ENCODE results near the gene TSC22D1.
"Not testable (repeated sequence)": the region's sequence is repeated elsewhere in the genome, so short reads cannot be mapped to it uniquely, and the experiment has no call there.

Gene TSC22D1

GRCh38 chr13:44546164-44546563, 30.0 kb downstream of the TSC22D1 start:
- Mint-ChIP-seq H3K4me3 (no peak overlapping the region), H3K36me3 (no peaks in the 10 kb centered on the region), H3K27ac (no peak overlapping the region), H3K27me3 (no peaks in the 10 kb centered on the region), H3K4me1 (ENCODE audit: low read depth) (no peaks in the 10 kb centered on the region), H3K9me3 (ENCODE audit: low read depth) (no peaks in the 10 kb centered on the region)

DNA sequence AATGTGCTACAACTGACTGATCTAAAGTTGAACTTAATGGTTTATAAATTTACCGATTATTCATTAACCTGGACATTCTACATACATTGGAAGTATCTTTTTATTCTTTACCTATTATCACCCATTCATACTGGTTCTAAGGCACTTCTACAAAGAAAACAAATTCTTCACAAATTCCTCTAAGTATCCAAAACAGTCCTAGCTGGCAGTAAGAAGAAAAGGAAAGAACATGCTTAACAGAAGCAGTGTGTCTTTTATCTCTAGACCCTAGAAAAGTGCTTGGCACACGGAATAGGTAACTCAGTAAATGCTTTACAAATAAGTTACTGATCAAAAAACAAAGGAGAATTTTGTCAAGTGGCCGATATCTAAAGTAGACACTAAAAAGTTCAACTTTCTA, 32.8 kb downstream of the TSC22D1 start:
- H3K27me3 Mint-ChIP-seq, result no peaks in the 10 kb centered on the region
- H3K4me3 Mint-ChIP-seq, result no peak overlapping the region
- no peaks in the 10 kb centered on the region for H3K36me3 Mint-ChIP-seq
- no peak overlapping the region for H3K27ac Mint-ChIP-seq
- H3K4me1 Mint-ChIP-seq (ENCODE audit: low read depth), result no peaks in the 10 kb centered on the region
- no peaks in the 10 kb centered on the region for H3K9me3 Mint-ChIP-seq (ENCODE audit: low read depth)

GRCh38 chr13:44542361-44542760, 33.8 kb downstream of the TSC22D1 start:
- Mint-ChIP-seq H3K27ac (no peak overlapping the region), H3K27me3 (no peaks in the 10 kb centered on the region), H3K9me3 (ENCODE audit: low read depth) (no peaks in the 10 kb centered on the region), H3K4me3 (no peak overlapping the region), H3K36me3 (no peaks in the 10 kb centered on the region), H3K4me1 (ENCODE audit: low read depth) (peaks cover 1% of the 10 kb centered on the region)

- Mint-ChIP-seq H3K27me3 (no peaks in the 10 kb centered on the region), H3K9me3 (ENCODE audit: low read depth) (no peaks in the 10 kb centered on the region), H3K4me3 (no peak overlapping the region), H3K4me1 (ENCODE audit: low read depth) (peaks cover 6% of the 10 kb centered on the region), H3K36me3 (no peaks in the 10 kb centered on the region), H3K27ac (no peak overlapping the region)
Observed at GRCh38 chr13:44541601-44542000, 34.5 kb downstream of the TSC22D1 start.

DNA sequence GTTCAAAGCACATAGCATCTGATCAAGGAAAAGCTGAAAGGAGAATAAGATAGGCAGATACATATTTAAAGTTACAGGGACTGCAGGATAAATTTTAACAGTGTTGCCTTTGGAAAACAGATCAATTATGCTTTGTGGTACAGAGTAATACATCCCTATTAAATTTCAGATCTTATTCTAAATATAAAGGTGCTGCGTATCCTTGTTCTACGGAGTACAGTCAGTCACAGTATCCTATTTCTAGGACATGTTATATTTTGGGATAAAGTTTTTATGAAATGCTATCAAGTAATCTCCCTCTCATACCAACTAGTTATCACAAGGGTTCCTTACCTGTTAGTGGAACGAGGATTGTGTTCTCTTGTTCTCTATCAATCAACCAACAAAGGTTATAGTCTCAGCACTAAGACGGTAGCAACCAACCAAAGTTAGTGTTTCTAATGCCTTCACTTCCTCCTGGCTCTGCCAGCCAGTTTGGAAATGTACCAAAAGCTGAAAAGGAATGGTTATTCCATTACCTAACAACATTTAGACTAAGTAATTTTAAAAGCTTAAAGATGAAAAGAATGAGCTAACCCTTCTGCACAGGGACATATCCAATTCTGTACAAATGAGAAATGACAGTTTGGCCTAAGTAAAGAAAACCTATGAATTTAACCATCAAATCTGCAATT, 35.2 kb downstream of the TSC22D1 start:
- Mint-ChIP-seq H3K4me1 (ENCODE audit: low read depth) (peaks cover 10% of the 10 kb centered on the region), H3K9me3 (ENCODE audit: low read depth) (no peaks in the 10 kb centered on the region), H3K27me3 (no peaks in the 10 kb centered on the region), H3K27ac (no peak overlapping the region), H3K36me3 (no peaks in the 10 kb centered on the region), H3K4me3 (no peak overlapping the region)

DNA sequence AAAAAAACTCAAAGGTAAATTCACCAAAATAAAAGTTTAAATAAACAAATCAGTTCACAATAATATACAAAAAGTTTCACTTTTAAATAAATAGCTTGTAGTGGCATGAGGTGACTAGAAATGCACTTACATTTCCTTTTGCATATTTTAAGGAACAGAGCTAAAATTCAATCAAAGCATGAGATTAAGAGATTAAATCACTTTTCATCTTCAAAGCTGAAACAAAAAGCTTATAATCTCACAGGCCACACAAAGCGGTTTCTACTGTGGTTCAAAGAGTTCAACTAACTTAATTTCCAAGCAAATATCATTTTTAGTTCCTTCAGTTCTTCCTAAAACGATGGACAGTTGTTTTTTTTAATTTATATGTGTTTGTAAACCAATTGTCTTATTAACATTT, 38.9 kb downstream of the TSC22D1 start:
- Mint-ChIP-seq H3K27ac (no peak overlapping the region), H3K9me3 (ENCODE audit: low read depth) (no peaks in the 10 kb centered on the region), H3K27me3 (no peaks in the 10 kb centered on the region), H3K4me1 (ENCODE audit: low read depth) (peaks cover 10% of the 10 kb centered on the region), H3K4me3 (no peak overlapping the region), H3K36me3 (no peaks in the 10 kb centered on the region)

DNA sequence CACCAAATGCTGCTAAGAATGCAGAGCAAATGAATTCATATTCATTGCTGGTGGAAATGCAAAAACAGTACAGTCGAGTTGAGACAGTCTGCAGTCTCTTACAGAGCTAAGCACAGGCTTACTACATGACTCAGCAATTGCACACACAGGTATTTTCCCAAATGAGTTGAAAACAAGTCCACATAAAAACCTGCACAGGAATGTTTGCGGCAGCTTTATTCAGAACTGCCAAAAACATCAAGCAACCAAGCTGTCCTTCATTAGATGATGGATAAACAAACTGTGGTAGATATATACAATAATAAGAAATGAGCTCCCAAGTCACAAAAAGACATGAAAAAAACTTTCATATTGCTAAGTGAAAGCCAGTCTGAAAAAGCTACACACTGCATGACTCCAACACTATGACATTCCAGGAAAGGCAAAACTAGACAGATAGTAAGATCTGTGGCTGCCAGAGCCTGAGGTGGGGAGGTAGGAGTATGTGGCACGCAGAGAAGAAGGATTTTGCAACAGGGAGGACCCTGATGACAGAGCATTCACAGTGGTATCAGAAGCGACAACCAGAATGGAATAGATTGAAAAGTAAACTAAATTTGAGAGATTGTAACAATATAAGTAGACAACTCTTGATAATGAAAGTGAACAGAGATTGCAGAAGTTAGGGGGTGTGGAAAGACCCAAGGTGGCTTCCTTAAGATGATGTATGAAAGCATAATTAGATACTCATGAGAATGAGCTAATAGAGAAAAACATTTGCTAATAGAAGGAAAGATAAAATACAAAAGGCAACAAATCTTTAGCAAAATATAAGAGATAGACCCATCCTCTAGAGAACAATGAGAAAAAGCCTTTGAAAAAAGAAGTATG, 52.7 kb downstream of the TSC22D1 start:
- H3K4me3 Mint-ChIP-seq, result no peak overlapping the region
- peaks cover 3% of the 10 kb centered on the region for H3K9me3 Mint-ChIP-seq (ENCODE audit: low read depth)
- peaks cover 15% of the 10 kb centered on the region for H3K36me3 Mint-ChIP-seq
- no peaks in the 10 kb centered on the region for H3K4me1 Mint-ChIP-seq (ENCODE audit: low read depth)
- H3K27ac Mint-ChIP-seq, result no peak overlapping the region
- H3K27me3 Mint-ChIP-seq, result no peaks in the 10 kb centered on the region

- Mint-ChIP-seq H3K36me3 (peaks cover 9% of the 10 kb centered on the region), H3K27ac (no peak overlapping the region), H3K27me3 (no peaks in the 10 kb centered on the region), H3K4me3 (no peak overlapping the region), H3K9me3 (ENCODE audit: low read depth) (no peaks in the 10 kb centered on the region), H3K4me1 (ENCODE audit: low read depth) (no peaks in the 10 kb centered on the region)
Observed at GRCh38 chr13:44519642-44520041, 56.5 kb downstream of the TSC22D1 start.

GRCh38 chr13:44516771-44517170, 59.4 kb downstream of the TSC22D1 start:
- Mint-ChIP-seq H3K9me3 (ENCODE audit: low read depth) (no peaks in the 10 kb centered on the region), H3K4me3 (no peak overlapping the region), H3K27me3 (no peaks in the 10 kb centered on the region), H3K27ac (no peak overlapping the region), H3K36me3 (peaks cover 9% of the 10 kb centered on the region), H3K4me1 (ENCODE audit: low read depth) (peaks cover 13% of the 10 kb centered on the region)

- peak overlapping the region; percentile 0 for H3K4me3 Mint-ChIP-seq
- peak overlapping the region; percentile 16 for H3K27ac Mint-ChIP-seq
- peaks cover 5% of the 10 kb centered on the region for H3K36me3 Mint-ChIP-seq
- no peaks in the 10 kb centered on the region for H3K27me3 Mint-ChIP-seq
- peaks cover 13% of the 10 kb centered on the region for H3K4me1 Mint-ChIP-seq (ENCODE audit: low read depth)
- H3K9me3 Mint-ChIP-seq (ENCODE audit: low read depth), result no peaks in the 10 kb centered on the region
Observed at GRCh38 chr13:44514278-44514677, 61.9 kb downstream of the TSC22D1 start.

DNA sequence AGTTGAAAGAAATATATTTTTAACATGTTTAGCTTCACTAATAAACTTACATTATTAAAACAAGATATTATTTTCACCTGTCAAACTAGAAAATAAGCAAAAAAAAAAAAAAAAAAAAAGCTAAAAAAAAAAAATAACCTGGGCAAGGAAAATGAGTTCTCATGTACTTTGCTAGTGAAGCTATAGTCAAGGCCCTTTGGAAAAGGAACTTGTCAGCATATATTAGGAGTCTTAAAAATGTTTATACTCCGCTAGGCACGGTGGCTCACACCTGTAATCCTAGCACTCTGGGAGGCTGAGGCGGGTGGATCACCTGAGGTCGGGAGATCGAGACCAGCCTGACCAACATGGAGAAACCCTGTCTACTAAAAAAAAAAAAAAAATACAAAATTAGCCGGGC, 66.3 kb downstream of the TSC22D1 start:
- H3K4me3 Mint-ChIP-seq; H3K9me3 Mint-ChIP-seq (ENCODE audit: low read depth); H3K27me3 Mint-ChIP-seq; H3K36me3 Mint-ChIP-seq; H3K27ac Mint-ChIP-seq: not testable (repeated sequence)
- H3K4me1 Mint-ChIP-seq (ENCODE audit: low read depth), result peaks cover 13% of the 10 kb centered on the region

DNA sequence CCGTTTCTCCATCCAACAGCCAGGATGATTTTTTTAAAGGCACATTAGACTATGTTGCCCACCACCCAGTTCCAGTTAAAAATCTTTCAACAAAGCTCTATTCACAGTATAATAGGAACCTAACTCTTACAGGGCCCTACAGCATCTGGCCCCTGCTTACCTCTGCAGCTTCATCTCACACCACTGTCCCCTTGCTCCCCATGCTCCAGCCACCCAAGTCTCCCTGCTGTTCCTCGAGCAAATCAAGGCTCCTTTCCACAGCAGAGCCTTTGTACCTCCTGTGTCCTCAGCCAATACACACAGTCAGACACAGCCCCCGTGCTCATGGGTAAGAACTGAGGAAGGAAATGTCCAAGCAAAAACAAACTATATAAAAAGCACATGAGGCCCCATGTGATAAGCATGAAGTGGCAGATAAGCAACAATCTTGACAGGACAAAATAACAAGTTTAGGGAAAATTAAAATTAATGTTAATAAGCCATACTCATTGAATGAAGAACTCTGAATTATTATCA, 67.5 kb downstream of the TSC22D1 start:
- Mint-ChIP-seq H3K27me3 (no peaks in the 10 kb centered on the region), H3K9me3 (ENCODE audit: low read depth) (no peaks in the 10 kb centered on the region), H3K27ac (no peak overlapping the region), H3K36me3 (peaks cover 8% of the 10 kb centered on the region), H3K4me1 (ENCODE audit: low read depth) (peaks cover 4% of the 10 kb centered on the region), H3K4me3 (no peak overlapping the region)

- no peaks in the 10 kb centered on the region for H3K27me3 Mint-ChIP-seq
- H3K36me3 Mint-ChIP-seq, result peaks cover 11% of the 10 kb centered on the region
- H3K9me3 Mint-ChIP-seq (ENCODE audit: low read depth), result no peaks in the 10 kb centered on the region
- H3K4me1 Mint-ChIP-seq (ENCODE audit: low read depth), result no peaks in the 10 kb centered on the region
- no peak overlapping the region for H3K27ac Mint-ChIP-seq
- no peak overlapping the region for H3K4me3 Mint-ChIP-seq
Observed at GRCh38 chr13:44507639-44508038, 68.5 kb downstream of the TSC22D1 start.

GRCh38 chr13:44506719-44507118, 69.4 kb downstream of the TSC22D1 start:
- H3K36me3 Mint-ChIP-seq, result peaks cover 11% of the 10 kb centered on the region
- H3K27me3 Mint-ChIP-seq, result no peaks in the 10 kb centered on the region
- H3K4me1 Mint-ChIP-seq (ENCODE audit: low read depth), result no peaks in the 10 kb centered on the region
- no peak overlapping the region for H3K4me3 Mint-ChIP-seq
- H3K9me3 Mint-ChIP-seq (ENCODE audit: low read depth), result no peaks in the 10 kb centered on the region
- H3K27ac Mint-ChIP-seq, result no peak overlapping the region

- Mint-ChIP-seq H3K9me3 (ENCODE audit: low read depth) (no peaks in the 10 kb centered on the region), H3K4me3 (no peak overlapping the region), H3K27ac (no peak overlapping the region)
Observed at GRCh38 chr13:44506251-44506650, 69.9 kb downstream of the TSC22D1 start.

More at GRCh38 chr13:44506251-44506650, 69.9 kb downstream of the TSC22D1 start:
- Mint-ChIP-seq H3K4me1 (ENCODE audit: low read depth) (no peaks in the 10 kb centered on the region), H3K27me3 (no peaks in the 10 kb centered on the region), H3K36me3 (peaks cover 9% of the 10 kb centered on the region)

Data from activated naive CD8-positive, alpha-beta T cell (primary cell).